AG10803 (cell line): ENCODE results near the gene LRP5.

Source experiments
- DNase-seq: peaks from one replicate; pipeline ENCODE4 v3.0.0; 2010; ENCODE audit warnings: low read depth
- H3K4me3 ChIP-seq: 2 replicates; pipeline ENCODE4 v1.5.1; 2011; ENCODE audit warnings: mild to moderate bottlenecking, low read length, control low read depth
- CTCF ChIP-seq: conservative IDR thresholded peaks from 2 replicates; pipeline ENCODE4 v1.5.1; 2011; ENCODE audit warnings: mild to moderate bottlenecking, low read length, control low read depth, inconsistent platforms

The LRP5 gene

GRCh38 chr11:68312117-68312779 is at the start of gene LRP5:
TSS of gene LRP5 (plus strand) at chr11:68312591. CDS start at chr11:68312715, 124 bp downstream.
- TF ChIP-seq CTCF: no peak
- no peak for DNase-seq

DNA sequence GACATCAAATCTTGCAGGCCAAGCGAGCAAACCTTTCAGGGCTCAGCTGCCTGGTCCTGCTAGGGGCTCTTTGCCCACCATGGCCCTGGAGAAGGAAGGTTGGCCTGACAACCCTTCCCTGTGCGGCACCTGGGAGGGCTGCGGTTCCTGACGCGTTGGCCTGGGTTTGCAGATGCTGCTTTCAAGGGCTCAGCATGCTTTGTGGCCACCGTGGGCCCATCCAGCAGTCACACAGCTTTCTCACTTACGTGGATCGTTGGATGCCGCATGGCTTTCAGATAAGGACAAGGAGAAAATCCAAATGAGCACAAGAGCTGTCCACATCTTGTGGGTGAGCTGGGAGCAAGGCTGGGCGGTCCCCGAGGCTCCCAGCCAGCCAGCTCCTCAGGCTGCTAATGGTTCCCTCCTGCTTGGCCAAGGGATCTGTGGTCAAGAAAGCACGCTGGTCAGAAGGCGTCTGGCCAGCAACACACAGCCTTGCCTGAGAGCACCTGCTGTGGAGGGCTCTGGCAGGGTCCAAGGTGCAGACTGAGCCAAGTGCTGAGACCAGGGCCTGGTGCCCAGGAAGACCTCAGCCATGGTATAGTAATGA is 48.9 kb upstream of the LRP5 start:
- no peak overlapping the region for H3K4me3 ChIP-seq
- TF ChIP-seq CTCF: no peak
- DNase-seq: peak; percentile 37

More at GRCh38 chr11:68312117-68312779, at the start of gene LRP5:
- H3K4me3 ChIP-seq: peak within 1 kb of the TSS; percentile 74

- DNase-seq: no peak
- no peak for TF ChIP-seq CTCF
- H3K4me3 ChIP-seq: no peak overlapping the region
These were observed 48.1 kb upstream of the LRP5 start for GRCh38 chr11:68264244-68264643.

DNA sequence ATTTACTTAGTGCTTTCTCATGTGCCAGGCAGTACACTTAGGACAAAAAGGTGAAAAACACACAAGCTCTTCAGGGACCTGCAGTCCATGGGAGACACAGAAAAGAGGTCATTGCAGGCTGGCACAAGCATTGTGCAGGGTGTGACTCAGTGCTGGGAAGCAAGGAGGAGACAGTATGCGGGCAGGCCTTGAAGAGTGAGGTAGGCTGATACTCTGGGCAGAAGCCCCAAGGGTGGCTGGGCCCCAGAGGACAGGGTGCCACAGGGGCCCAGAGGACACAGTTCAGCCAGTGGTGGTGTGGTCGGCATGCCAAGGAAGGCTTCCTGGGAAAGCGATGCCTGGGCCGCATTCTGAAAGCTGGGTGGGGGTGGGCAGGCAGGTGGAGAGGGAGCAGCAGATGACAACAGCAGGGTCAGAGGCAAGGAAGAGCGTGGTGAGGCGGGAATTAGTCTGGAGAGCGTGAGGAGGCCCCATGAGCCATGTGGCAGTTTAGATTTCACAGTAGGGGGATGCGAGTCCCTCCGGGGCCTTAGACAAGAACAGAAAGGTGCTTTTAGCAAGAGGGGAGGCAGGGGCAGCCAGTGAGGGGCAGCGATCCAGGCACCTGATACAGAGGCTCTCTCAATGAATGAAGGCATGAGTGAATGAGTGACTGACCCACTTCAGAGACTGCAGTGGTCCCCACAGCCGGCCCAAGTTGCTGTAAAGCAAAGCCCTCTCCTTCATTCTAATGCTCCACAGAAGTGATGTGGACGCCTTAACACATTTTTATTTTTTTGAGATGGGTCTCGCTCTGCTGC is 47.5 kb upstream of the LRP5 start:
- H3K4me3 ChIP-seq: no peak overlapping the region
- no peak for TF ChIP-seq CTCF
- no peak for DNase-seq

DNA sequence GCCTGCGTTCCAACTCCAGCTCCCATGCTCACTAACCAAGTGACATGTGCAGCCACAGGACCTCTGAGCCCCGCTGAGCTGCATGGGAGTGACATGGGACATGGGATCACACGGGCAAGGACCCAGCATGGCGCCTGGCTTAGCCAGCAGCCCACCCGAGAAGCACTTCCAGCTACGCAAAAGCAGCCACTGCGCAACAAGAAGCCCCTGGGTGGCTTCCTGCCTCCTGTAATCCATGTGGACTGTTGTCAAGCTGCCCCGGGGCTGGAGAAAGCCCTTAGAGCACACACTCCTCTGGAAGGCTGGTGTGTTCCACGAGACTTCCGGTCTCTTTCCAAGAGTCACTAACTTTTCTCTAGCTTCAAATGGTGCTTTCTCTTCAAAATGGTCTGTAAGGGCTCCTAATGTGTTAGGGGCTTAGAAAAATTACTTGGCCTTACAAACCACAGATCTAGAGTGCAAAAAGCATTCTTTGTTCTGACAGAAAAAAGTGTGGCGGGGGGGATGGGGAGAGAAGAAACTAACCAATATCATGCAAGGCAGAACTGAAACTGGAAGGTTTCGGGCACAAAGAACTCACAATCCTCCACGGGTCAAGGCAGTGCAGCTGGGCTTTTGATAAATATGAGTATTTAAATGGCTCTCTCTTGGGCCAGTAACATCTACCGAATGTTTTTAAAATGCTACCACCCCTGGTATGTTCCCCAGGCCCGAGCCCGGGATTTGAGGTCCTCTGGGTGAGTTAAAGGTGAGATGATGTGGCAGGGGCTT is 46.1 kb upstream of the LRP5 start:
- H3K4me3 ChIP-seq: no peak overlapping the region
- no peak for DNase-seq
- no peak for TF ChIP-seq CTCF

- no peak for DNase-seq
- no peak overlapping the region for H3K4me3 ChIP-seq
- no peak for TF ChIP-seq CTCF
These were observed 45.2 kb upstream of the LRP5 start for GRCh38 chr11:68266936-68267880.
